Measurements from ENCODE around the gene CADM4. TPM values are rescaled to one million over a fixed set of nuclear protein-coding genes. Genes with fewer than 3 reads are reported as not detected.
A peak's percentile ranks its signal among the peaks of the same experiment; 100 is the strongest.

The CADM4 gene
- total RNA-seq, 1 experiment from 2014 or later, result 28.7 TPM

DNA sequence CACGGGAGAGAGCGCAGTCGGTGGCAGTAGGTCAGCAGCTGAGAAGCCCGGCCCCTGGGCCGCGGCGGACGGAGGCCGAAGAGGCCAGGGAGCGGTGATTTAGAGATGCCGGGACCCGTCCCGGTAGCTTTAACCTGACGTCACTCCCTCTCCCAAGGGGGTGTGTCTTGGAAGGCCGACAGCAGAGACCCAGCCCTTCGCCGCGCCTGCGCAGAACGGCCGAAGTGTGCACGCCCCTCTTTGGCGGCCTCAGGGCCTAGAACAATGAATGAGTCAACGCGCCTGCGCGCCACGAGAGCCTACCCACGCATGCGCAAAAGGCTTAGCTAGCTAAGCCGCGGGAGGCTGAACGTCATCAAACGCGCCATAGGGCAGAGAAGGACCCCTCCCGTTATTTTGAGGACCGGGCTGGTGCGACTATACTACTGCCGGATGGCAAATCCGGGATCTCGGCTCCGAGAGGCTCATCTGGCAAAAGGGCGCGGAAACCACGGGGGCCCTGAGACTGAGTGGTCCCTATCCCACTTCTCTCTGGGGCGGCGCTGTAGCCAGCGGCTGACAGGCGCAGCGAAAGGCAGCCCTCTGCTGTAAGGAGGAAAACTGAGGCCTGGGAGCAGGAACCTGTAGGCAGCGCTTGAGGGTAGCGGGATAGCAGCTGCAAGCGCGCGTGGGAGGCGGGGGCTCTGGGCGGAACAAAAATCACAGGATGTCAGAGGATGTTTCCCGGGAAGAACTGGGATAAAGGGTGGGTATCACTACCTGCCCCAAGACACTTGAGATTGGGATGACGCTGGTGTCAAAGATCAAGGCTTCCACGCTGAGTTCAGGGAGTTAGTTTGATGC is 43.4 kb downstream of the CADM4 start, which contains the start of the genes IRGQ and ZNF576:
Gene IRGQ (minus strand): TSS at position 136 of the 843 bp plus-strand sequence. CDS start 796 bp downstream, outside the sequence.
Gene ZNF576 (plus strand): TSS at position 597 of the 843 bp plus-strand sequence. CDS start 514 bp downstream, outside the sequence.
- Histone ChIP-seq H3K4me2 (ENCODE audit: low read length) (peak within 1 kb of the TSS; percentile 98), H3K79me2 (ENCODE audit: insufficient read depth, low read length) (peaks cover 55% of the 10 kb centered on the region), H3K4me3 (replicated peaks in 1 of 2; ENCODE audit: low read depth in 1 of 2, low read length in 2 of 2) (peak within 1 kb of the TSS; percentile 71 to 92), H3K9me2 (ENCODE audit: insufficient read depth) (no peaks in the 10 kb centered on the region), H3K4me1 (ENCODE audit: control insufficient read depth in 1 of 2, insufficient read depth in 2 of 2, low read length in 2 of 2) (peaks cover 9 to 25% of the 10 kb centered on the region in 2 experiments; a peak in 3 of 4 replicates), H4K20me1 (ENCODE audit: insufficient read depth) (no peaks in the 10 kb centered on the region), H3K27ac (ENCODE audit: low read depth, low read length) (peak within 1 kb of the TSS; percentile 66), H3K9ac (ENCODE audit: low read length) (peak within 1 kb of the TSS; percentile 87), H3K27me3 (ENCODE audit: insufficient read depth, low read length) (no peaks in the 10 kb centered on the region), H3K36me3 (ENCODE audit: control insufficient read depth in 1 of 2, insufficient read depth in 2 of 2, low read length in 2 of 2) (peaks cover 11 to 28% of the 10 kb centered on the region in 2 experiments; a peak in 2 of 4 replicates), H2AFZ (ENCODE audit: low read depth, low read length, poor library complexity, severe bottlenecking) (peak within 1 kb of the TSS; percentile 67), H3K9me3 (ENCODE audit: control insufficient read depth in 1 of 2, insufficient read depth in 1 of 2, low read depth in 1 of 2, low read length in 2 of 2) (no peaks in the 10 kb centered on the region)
- BruUV-seq (replicated peaks), result TSS peak; percentile 56
- ChIA-PET CTCF (interaction anchor here (0.7 to 2.8 kb wide), 12 partner anchors 13 to 213 kb away, joined by 3 to 20 read pairs (median 4); partner anchors contain the start of gene ZNF575), RAD21 (ENCODE audit: low non-redundant PET in 1 of 2, low total read pairs in 2 of 2, uncharacterized antibody in 2 of 2, unreplicated experiment in 2 of 2) (interaction anchor here (0.5 to 1.0 kb wide), 4 partner anchors 72 to 126 kb away, joined by 3 to 5 read pairs (median 3); no protein-coding TSS in a partner anchor), POLR2A (interaction anchor here (0.8 to 1.8 kb wide), 6 partner anchors 9 to 213 kb away, joined by 3 to 6 read pairs (median 4); partner anchors contain the start of genes PHLDB3, PINLYP and XRCC1)
- DNase-seq (ENCODE audit: low read depth, low spot score), result peak; percentile 99
- TF ChIP-seq YY1 (IDR thresholded peaks at IDR 0.05; ENCODE audit: extremely low read depth, insufficient replicate concordance, low read depth, low read length) (no peak), POLR2AphosphoS5 (IDR thresholded peaks at IDR 0.05; ENCODE audit: low read depth, low read length) (peak; percentile 79), POLR2A (IDR thresholded peaks at IDR 0.05; ENCODE audit: borderline replicate concordance, extremely low read depth, insufficient read depth, insufficient read length) (peak; percentile 42), SP1 (IDR thresholded peaks at IDR 0.05; ENCODE audit: low read depth) (peak; percentile 83), ZFX (IDR thresholded peaks at IDR 0.05) (peak; percentile 41; the same call in 1 of the 2 replicates), SIN3A (IDR thresholded peaks at IDR 0.05; ENCODE audit: low read depth) (peak; percentile 50; the same call in 1 of the 2 replicates), FOSL1 (IDR thresholded peaks at IDR 0.05; ENCODE audit: low read depth) (no peak), CEBPB (IDR thresholded peaks at IDR 0.05; ENCODE audit: low read depth) (no peak), EGR1 (IDR thresholded peaks at IDR 0.05; ENCODE audit: low read depth) (peak; percentile 70; the same call in 1 of the 2 replicates), EZH2phosphoT487 (IDR thresholded peaks at IDR 0.05; ENCODE audit: borderline replicate concordance) (no peak), SRF (IDR thresholded peaks at IDR 0.05; ENCODE audit: low read depth) (peak; percentile 91), RAD21 (IDR thresholded peaks at IDR 0.05; ENCODE audit: low read depth) (no peak), TCF7L2 (IDR thresholded peaks at IDR 0.05; ENCODE audit: borderline replicate concordance, extremely low read depth, insufficient read depth, insufficient read length) (peak; percentile 52)
- TF ChIP-seq, protein P1, sequence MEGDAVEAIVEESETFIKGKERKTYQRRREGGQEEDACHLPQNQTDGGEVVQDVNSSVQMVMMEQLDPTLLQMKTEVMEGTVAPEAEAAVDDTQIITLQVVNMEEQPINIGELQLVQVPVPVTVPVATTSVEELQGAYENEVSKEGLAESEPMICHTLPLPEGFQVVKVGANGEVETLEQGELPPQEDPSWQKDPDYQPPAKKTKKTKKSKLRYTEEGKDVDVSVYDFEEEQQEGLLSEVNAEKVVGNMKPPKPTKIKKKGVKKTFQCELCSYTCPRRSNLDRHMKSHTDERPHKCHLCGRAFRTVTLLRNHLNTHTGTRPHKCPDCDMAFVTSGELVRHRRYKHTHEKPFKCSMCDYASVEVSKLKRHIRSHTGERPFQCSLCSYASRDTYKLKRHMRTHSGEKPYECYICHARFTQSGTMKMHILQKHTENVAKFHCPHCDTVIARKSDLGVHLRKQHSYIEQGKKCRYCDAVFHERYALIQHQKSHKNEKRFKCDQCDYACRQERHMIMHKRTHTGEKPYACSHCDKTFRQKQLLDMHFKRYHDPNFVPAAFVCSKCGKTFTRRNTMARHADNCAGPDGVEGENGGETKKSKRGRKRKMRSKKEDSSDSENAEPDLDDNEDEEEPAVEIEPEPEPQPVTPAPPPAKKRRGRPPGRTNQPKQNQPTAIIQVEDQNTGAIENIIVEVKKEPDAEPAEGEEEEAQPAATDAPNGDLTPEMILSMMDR (IDR thresholded peaks at IDR 0.05 in 2 of 3, conservative IDR thresholded peaks at IDR 0.05 in 1 of 3; ENCODE audit: borderline replicate concordance in 1 of 3, insufficient read depth in 1 of 3, low read depth in 2 of 3, low read length in 2 of 3), result no peak
- TF ChIP-seq, protein P2, sequence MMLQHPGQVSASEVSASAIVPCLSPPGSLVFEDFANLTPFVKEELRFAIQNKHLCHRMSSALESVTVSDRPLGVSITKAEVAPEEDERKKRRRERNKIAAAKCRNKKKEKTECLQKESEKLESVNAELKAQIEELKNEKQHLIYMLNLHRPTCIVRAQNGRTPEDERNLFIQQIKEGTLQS (IDR thresholded peaks at IDR 0.05), result no peak
- TF ChIP-seq, protein P3, sequence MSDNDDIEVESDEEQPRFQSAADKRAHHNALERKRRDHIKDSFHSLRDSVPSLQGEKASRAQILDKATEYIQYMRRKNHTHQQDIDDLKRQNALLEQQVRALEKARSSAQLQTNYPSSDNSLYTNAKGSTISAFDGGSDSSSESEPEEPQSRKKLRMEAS (IDR thresholded peaks at IDR 0.05), result peak; percentile 61
- peak; percentile 86 for ATAC-seq
- intact Hi-C loops (cut with micrococcal nuclease), result loop anchor here (1.0 to 2.0 kb wide), 3 partner anchors 21 to 69 kb away; partner anchors contain the start of genes ETHE1, PINLYP, XRCC1 and ZNF428
